Neural cell (in vitro differentiated cells): ENCODE data around the gene TAOK3.

Experiments
- EP300 ChIP-seq: fragments of 450-650 bp; conservative IDR thresholded peaks from 2 replicates; pipeline ENCODE4 v1.6.1; 2014; ENCODE audit warnings: antibody characterized with exemption, mild to moderate bottlenecking, moderate library complexity; ENCODE audit not compliant: poor library complexity, severe bottlenecking
- POLR2AphosphoS5 ChIP-seq: IDR thresholded peaks from 2 replicates; pipeline ENCODE4 v1.6.1; 2012
- RAD21 ChIP-seq: fragments of 450-650 bp; conservative IDR thresholded peaks from 2 replicates; pipeline ENCODE4 v1.6.1; 2014; ENCODE audit warnings: antibody characterized with exemption, mild to moderate bottlenecking, moderate library complexity
- SMC3 ChIP-seq: fragments of 450-650 bp; conservative IDR thresholded peaks from 2 replicates; pipeline ENCODE4 v1.6.1; 2014; ENCODE audit warnings: antibody characterized with exemption, mild to moderate bottlenecking, moderate library complexity; ENCODE audit not compliant: poor library complexity
- TAF1 ChIP-seq: IDR thresholded peaks from 2 replicates; pipeline ENCODE4 v1.6.1; 2012; ENCODE audit warnings: low read depth
- TF ChIP-seq, protein P1 (sequence below): fragments of 450-650 bp; IDR thresholded peaks from 2 replicates; pipeline ENCODE4 v1.5.1; 2014; ENCODE audit warnings: antibody characterized with exemption, mild to moderate bottlenecking, moderate library complexity; ENCODE audit not compliant: poor library complexity, severe bottlenecking

- no peak for TF ChIP-seq POLR2AphosphoS5
- TF ChIP-seq EP300: no peak
- no peak for TF ChIP-seq RAD21
- TF ChIP-seq TAF1: no peak
- TF ChIP-seq, protein P1, sequence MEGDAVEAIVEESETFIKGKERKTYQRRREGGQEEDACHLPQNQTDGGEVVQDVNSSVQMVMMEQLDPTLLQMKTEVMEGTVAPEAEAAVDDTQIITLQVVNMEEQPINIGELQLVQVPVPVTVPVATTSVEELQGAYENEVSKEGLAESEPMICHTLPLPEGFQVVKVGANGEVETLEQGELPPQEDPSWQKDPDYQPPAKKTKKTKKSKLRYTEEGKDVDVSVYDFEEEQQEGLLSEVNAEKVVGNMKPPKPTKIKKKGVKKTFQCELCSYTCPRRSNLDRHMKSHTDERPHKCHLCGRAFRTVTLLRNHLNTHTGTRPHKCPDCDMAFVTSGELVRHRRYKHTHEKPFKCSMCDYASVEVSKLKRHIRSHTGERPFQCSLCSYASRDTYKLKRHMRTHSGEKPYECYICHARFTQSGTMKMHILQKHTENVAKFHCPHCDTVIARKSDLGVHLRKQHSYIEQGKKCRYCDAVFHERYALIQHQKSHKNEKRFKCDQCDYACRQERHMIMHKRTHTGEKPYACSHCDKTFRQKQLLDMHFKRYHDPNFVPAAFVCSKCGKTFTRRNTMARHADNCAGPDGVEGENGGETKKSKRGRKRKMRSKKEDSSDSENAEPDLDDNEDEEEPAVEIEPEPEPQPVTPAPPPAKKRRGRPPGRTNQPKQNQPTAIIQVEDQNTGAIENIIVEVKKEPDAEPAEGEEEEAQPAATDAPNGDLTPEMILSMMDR: no peak
- TF ChIP-seq SMC3: no peak
Measured at GRCh38 chr12:118213452-118213851, 159.3 kb downstream of the TAOK3 start.
